NCI-H2081 (cell line): Measurements from ENCODE around the gene TOMM20.
A peak's percentile ranks its signal among the peaks of the same experiment; 100 is the strongest.
"Not testable (repeated sequence)": the region's sequence is repeated elsewhere in the genome, so short reads cannot be mapped to it uniquely, and the experiment has no call there.

Experiments used
- DNase-seq, 2 experiments: peaks; one replicate each; lab custom pipeline; 2025; lab: John Stamatoyannopoulos, UW

Gene TOMM20

GRCh38 chr1:235102259-235102582, 26.4 kb downstream of the TOMM20 start:
- DNase-seq = no peak

DNA sequence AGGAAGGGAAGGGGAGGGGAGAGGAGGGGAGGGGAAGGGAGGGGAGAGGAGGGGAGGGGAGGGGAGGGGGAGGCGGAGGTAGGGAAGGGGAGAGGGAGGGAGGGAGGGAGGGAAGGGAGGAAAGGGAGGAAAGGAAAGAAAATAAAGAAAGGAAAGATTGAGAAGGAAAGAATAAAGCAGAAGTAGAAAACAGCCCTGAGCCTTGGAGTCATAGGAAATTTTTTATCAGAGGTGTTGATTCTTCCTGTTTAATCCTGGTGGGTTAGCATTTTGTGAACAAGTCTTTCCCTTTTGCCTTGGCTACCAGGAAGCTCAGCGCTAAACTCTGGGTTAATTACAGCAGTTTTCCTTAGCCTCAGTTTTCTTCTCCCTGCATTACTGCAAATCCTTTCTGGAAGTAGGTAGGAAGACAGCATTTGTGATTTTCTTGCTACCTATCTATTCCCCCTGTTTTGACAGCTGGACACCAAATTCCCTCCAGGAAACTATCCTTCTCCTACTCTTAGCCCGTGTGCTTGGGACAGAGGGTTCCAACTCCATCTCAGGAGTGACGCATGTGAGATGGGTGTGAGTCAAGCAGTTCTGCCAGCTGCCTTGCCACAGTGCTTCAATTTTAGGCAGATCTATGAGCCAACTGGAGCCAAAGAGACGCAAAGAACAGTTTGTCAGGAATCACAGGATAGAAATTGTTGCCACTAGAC, 26.9 kb downstream of the TOMM20 start:
- DNase-seq = no peak

GRCh38 chr1:235100194-235100772, 28.4 kb downstream of the TOMM20 start:
- peak in 1 of 2 experiments; percentile 29 for DNase-seq

DNA sequence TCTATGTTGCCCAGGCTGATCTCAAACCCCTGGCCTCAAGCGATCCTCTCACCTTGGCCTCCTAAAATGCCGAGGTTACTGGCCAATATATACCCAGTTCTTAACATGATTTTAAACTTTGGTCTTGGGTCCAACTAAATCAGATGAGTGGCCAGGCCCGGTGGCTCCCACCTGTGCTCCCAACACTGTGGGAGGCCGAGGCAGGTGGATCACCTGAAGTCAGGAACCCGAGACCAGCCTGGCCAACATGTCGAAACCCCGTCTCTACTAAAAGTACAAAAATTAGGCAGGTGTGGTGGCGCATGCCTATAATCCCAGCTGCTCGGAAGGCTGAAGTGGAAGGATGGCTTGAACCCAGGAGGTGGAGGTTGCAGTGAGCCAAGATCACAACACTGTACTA, 29.6 kb downstream of the TOMM20 start:
- DNase-seq = no peak

GRCh38 chr1:235098547-235098946, 30.1 kb downstream of the TOMM20 start:
- DNase-seq = no peak

DNA sequence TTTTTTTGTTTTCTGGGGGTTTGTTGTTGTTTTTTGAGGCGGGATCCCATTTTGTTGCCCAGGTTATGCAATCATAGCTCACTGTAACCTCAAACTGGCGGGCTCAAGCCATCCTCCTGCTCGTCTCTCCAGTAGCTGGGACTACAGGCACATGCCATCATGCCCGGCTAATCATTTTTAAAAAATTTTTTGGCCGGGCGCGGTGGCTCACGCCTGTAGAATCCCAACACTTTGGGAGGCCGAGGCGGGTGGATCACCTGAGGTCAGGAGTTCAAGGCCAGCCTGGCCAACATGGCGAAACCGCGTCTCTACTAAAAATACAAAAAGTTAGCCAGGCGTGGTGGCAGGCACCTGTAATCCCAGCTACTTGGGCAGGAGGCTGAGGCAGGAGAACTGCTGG, 31.1 kb downstream of the TOMM20 start:
- not testable (repeated sequence) for DNase-seq

- no peak for DNase-seq
These were observed 32.6 kb downstream of the TOMM20 start for GRCh38 chr1:235095938-235096562.

GRCh38 chr1:235093696-235094592, 34.7 kb downstream of the TOMM20 start:
- peak; percentile 72 to 78 for DNase-seq

DNA sequence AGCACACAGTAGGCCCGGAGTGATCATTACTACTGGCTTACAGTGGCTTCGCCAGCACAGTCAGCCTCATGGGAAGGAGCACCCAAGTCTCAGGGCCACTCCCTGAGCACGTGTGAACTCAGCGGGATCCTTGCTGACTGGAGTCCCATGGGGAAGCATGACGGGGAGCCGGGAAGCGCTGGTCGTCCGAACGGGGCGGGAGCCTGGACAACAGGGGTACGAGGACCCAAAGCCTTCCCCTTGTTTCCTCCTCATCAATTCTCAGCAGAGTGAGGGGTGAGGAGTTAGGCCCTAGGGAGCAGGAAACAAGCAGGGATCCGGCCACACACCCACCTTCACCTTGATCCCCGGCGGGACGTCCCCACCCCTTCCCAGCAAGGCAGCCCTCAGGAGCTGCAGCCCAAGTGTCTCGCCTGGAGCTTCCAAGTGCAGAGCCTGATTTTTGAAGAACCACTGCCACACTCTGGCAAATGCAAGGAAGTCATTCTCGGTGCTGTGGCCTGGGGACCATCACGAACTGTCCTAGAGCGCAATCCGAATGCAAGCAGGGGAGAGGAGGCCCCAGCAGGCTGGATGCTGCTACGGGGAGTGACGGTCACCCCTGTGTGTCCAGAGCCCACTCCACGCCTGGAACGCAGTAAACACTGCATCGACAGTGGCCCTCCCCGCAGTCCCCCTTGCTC, 35.5 kb downstream of the TOMM20 start:
- DNase-seq = peak; percentile 38 to 63

DNA sequence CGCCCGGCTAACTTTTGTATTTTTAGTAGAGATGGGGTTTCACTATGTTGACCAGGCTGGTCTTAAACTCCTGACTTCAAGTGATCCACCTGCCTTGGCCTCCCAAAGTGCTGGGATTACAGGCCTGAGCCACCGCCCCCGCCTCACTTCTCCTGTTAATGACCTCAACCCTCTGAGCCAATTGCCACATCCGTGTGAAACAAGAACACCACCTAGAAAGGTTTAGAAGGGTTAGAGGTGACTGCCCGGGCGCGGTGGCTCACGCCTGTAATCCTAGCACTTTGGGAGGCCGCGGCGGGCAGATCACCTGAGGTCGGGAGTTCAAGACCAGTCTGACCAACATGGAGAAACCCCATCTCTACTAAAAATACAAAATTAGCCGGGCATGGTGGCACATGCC, 36.2 kb downstream of the TOMM20 start:
- not testable (repeated sequence) for DNase-seq

DNA sequence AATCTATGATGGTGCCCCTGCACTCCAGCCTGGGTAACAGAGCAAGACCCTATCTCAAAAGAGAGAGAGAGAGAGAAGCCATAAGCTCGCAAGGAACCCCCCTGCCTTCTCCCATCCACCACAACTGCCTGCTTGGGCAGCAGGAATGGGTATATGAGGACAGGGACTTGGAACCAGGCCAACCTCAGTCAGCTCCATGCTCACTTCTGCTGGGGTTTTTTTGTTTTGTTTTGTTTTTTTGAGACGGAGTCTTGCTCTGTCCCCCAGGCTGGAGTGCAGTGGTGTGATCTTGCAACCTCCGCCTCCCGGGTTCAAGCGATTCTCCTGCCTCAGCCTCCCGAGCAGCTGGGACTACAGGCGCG, 36.6 kb downstream of the TOMM20 start:
- not testable (repeated sequence) for DNase-seq

- not testable (repeated sequence) for DNase-seq
These were observed 37.2 kb downstream of the TOMM20 start for GRCh38 chr1:235091319-235092044.

GRCh38 chr1:235090406-235091069, 38.1 kb downstream of the TOMM20 start:
- no peak for DNase-seq

GRCh38 chr1:235088907-235089306, 39.7 kb downstream of the TOMM20 start:
- DNase-seq = no peak

- no peak for DNase-seq
These were observed 40.2 kb downstream of the TOMM20 start for GRCh38 chr1:235088430-235088829.

DNA sequence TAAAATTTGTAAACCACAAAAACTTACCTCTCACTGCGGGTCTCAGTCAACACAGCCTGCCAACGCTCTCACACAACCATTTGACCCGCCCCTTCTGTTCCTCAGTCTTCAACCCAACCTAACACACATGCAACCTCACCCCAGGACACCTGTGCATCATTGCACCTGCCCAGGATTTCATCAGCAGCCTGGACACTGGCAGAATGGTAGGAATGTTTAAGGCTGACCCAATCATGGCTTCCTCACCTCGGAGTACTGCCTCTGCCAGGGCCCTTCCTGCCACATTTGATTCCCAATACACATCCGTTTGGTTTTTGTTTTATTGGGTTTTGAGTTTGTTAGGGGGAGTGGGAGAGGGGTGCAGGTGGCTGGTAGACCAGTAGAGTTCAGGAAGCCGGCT, 40.7 kb downstream of the TOMM20 start:
- no peak for DNase-seq

- not testable (repeated sequence) for DNase-seq
These were observed 43.1 kb downstream of the TOMM20 start for GRCh38 chr1:235085411-235086117.

- not testable (repeated sequence) for DNase-seq
These were observed 47.8 kb downstream of the TOMM20 start for GRCh38 chr1:235080788-235081187.

- not testable (repeated sequence) for DNase-seq
These were observed 48.4 kb downstream of the TOMM20 start for GRCh38 chr1:235080297-235080657.
